CD4-positive, alpha-beta T cell (primary cell): ENCODE data around the gene FGB. TPM values are rescaled to one million over a fixed set of nuclear protein-coding genes. Genes with fewer than 3 reads are reported as not detected.
"Not testable (repeated sequence)": the region's sequence is repeated elsewhere in the genome, so short reads cannot be mapped to it uniquely, and the experiment has no call there.

ENCODE experiments used
- ATAC-seq: fragments of 200-7000 bp; cut with Tn5 transposase; one replicate; pipeline ENCODE4 v1.10.0; 2022; ENCODE audit warnings: mild to moderate bottlenecking; ENCODE audit not compliant: poor library complexity
- CTCF ChIA-PET: fragments of 350-600 bp; sonication (Branson Sonifier 250); formaldehyde crosslinking; loops from one replicate; lab custom pipeline; 2021; ENCODE audit warnings: antibody characterized with exemption, inconsistent platforms; lab: Charles Lee
- POLR2A ChIA-PET: fragments of 350-600 bp; sonication (Branson Sonifier 250); formaldehyde crosslinking; loops from one replicate; lab custom pipeline; 2021; ENCODE audit warnings: antibody characterized with exemption, inconsistent platforms; lab: Charles Lee
- DNase-seq, 14 experiments: peaks; one replicate each; pipeline ENCODE4 v3.0.0-alpha.2; 2013 to 2020; ENCODE audit warnings: mixed read lengths in 2 of 14
- H3K27ac ChIP-seq, 2 donors: one replicate each; pipeline versions ENCODE4 v1.5.1 to v1.7.0; 2013; ENCODE audit warnings: low read length in 2 of 2, low read depth in 1 of 2, mild to moderate bottlenecking in 1 of 2
- H3K27me3 ChIP-seq, 2 experiments: 1 replicate in 1 of 2; 2 replicates in 1 of 2; pipeline versions ENCODE4 v1.6.1 to v1.7.0; 2013; ENCODE audit warnings: low read length in 2 of 2, control low read depth in 1 of 2, mild to moderate bottlenecking in 1 of 2, moderate library complexity in 1 of 2; ENCODE audit not compliant: insufficient read depth in 2 of 2, control insufficient read depth in 1 of 2
- H3K36me3 ChIP-seq: one replicate; pipeline ENCODE4 v1.6.1; 2013; ENCODE audit warnings: low read length, control low read depth; ENCODE audit not compliant: insufficient read depth
- H3K4me1 ChIP-seq: one replicate; pipeline ENCODE4 v1.6.1; 2013; ENCODE audit warnings: low read length, control low read depth; ENCODE audit not compliant: insufficient read depth
- H3K4me3 ChIP-seq: one replicate; pipeline ENCODE4 v1.5.1; 2013; ENCODE audit warnings: mild to moderate bottlenecking, low read length, moderate library complexity
- H3K9me3 ChIP-seq, 2 experiments: 1 replicate in 1 of 2; 2 replicates in 1 of 2; pipeline versions ENCODE4 v1.6.1 to v1.7.0; 2013; ENCODE audit warnings: low read length in 2 of 2, mild to moderate bottlenecking in 2 of 2, control low read depth in 1 of 2, moderate library complexity in 1 of 2; ENCODE audit not compliant: control insufficient read depth in 1 of 2, insufficient read depth in 1 of 2
- H3K27ac Mint-ChIP-seq: one replicate; pipeline ENCODE4 v1.8.0; 2020; ENCODE audit warnings: mixed read lengths
- H3K27me3 Mint-ChIP-seq: one replicate; pipeline ENCODE4 v1.8.0; 2021; ENCODE audit warnings: mixed read lengths
- H3K36me3 Mint-ChIP-seq: one replicate; pipeline ENCODE4 v1.8.0; 2021; ENCODE audit warnings: low read depth, mixed read lengths
- H3K4me1 Mint-ChIP-seq: one replicate; pipeline ENCODE4 v1.8.0; 2021; ENCODE audit warnings: low read depth, mixed read lengths
- H3K4me3 Mint-ChIP-seq: one replicate; pipeline ENCODE4 v1.8.0; 2020; ENCODE audit warnings: mild to moderate bottlenecking, mixed read lengths
- H3K9me3 Mint-ChIP-seq: one replicate; pipeline ENCODE4 v1.8.0; 2020; ENCODE audit warnings: mixed read lengths
- CTCF ChIP-seq: fragments of 200-600 bp; IDR thresholded peaks from one replicate; pipeline ENCODE4 v1.8.0; 2022; ENCODE audit warnings: antibody characterized with exemption, mild to moderate bottlenecking
- intact Hi-C, 2 experiments: fragments of 100-400 bp; cut with DNase I in 1 of 2; cut with micrococcal nuclease in 1 of 2; formaldehyde crosslinking; loops; one replicate each; pipeline versions ENCODE4 v1.15.1 to v1.9.0; 2023 to 2025; cut with DNase I, micrococcal nuclease
- total RNA-seq, 174 experiments: library from RNA in 2 of 174; stranded (reverse) in 2 of 174; gene quantifications; one replicate each; pipeline ENCODE4 v1.2.3 and lab custom pipeline; 2021 to 2026

The FGB gene
- total RNA-seq, 2 experiments from 2014 or later: not detected

- TF ChIP-seq CTCF: no peak
- no peak for DNase-seq
- no peak within 1 kb of the TSS for H3K4me3 Mint-ChIP-seq
- no peaks in the 10 kb centered on the region for H3K36me3 ChIP-seq
- H3K36me3 Mint-ChIP-seq: no peaks in the 10 kb centered on the region
- H3K4me3 ChIP-seq: no peak within 1 kb of the TSS
- no peak within 1 kb of the TSS for H3K27ac Mint-ChIP-seq
- H3K9me3 ChIP-seq: no peaks in the 10 kb centered on the region
- no peak for ATAC-seq
- intact Hi-C loops: no loop called here
- H3K9me3 Mint-ChIP-seq: no peaks in the 10 kb centered on the region
- POLR2A ChIA-PET: no interaction called here
- H3K4me1 Mint-ChIP-seq: no peaks in the 10 kb centered on the region
- no peak within 1 kb of the TSS for H3K27ac ChIP-seq
- CTCF ChIA-PET: no interaction called here
- no peaks in the 10 kb centered on the region for H3K4me1 ChIP-seq
- H3K27me3 Mint-ChIP-seq: peaks cover 26% of the 10 kb centered on the region
- H3K27me3 ChIP-seq: peaks cover 0 to 9% of the 10 kb centered on the region in 2 experiments
These were observed 27.7 kb downstream of the FGB start, which contains the start of gene FGA for GRCh38 chr4:154590329-154591006. Gene FGA (minus strand): TSS chr4:154590742. CDS start chr4:154590687, 55 bp downstream.

- Mint-ChIP-seq H3K27me3 (peaks cover 28% of the 10 kb centered on the region), H3K4me3 (no peak overlapping the region)
- ATAC-seq: no peak
These were observed 29.1 kb downstream of the FGB start for GRCh38 chr4:154591890-154592289.

DNA sequence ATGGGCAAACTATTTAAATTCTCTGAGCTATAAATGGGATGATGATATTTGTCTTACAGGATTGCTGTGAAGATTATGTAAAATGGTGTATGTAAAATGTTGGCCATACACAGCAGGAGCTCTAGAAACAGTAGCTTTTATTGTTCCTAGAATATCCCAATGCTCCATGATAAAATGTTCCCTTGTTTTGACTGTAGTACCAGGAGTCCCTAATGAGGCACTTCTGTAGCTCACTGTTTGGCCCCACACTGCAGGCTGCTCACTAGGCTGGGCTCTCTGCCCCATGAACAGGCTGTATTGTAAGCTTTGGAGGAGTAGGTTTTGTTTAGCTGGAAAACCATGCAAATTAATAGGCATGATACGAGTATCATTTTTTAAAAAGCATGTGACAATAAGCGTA, 31.1 kb downstream of the FGB start:
- H3K9me3 Mint-ChIP-seq: no peaks in the 10 kb centered on the region
- H3K4me3 ChIP-seq: no peak overlapping the region
- no peaks in the 10 kb centered on the region for H3K9me3 ChIP-seq
- H3K36me3 Mint-ChIP-seq: no peaks in the 10 kb centered on the region
- H3K4me3 Mint-ChIP-seq: no peak overlapping the region
- H3K27me3 Mint-ChIP-seq: peaks cover 25% of the 10 kb centered on the region
- H3K27ac ChIP-seq: no peak overlapping the region
- no peak for DNase-seq
- no peaks in the 10 kb centered on the region for H3K4me1 ChIP-seq
- ChIA-PET CTCF (interaction anchor here (1.9 kb wide), 1 partner anchor 13 kb away, joined by 5 read pairs; no protein-coding TSS in a partner anchor), POLR2A (no interaction called here)
- H3K27ac Mint-ChIP-seq: no peak overlapping the region
- ATAC-seq: no peak
- no peaks in the 10 kb centered on the region for H3K4me1 Mint-ChIP-seq
- no peaks in the 10 kb centered on the region for H3K36me3 ChIP-seq
- intact Hi-C loops: no loop called here
- peaks cover 0 to 9% of the 10 kb centered on the region in 2 experiments for H3K27me3 ChIP-seq
- TF ChIP-seq CTCF: no peak

More at GRCh38 chr4:154591890-154592289, 29.1 kb downstream of the FGB start:
- Mint-ChIP-seq H3K9me3 (no peaks in the 10 kb centered on the region), H3K36me3 (no peaks in the 10 kb centered on the region), H3K27ac (no peak overlapping the region), H3K4me1 (no peaks in the 10 kb centered on the region)
- ChIA-PET POLR2A (no interaction called here), CTCF (interaction anchor here (0.7 kb wide), 1 partner anchor 77 kb away, joined by 3 read pairs; no protein-coding TSS in a partner anchor)
- H3K4me3 ChIP-seq: no peak overlapping the region
- no peaks in the 10 kb centered on the region for H3K9me3 ChIP-seq
- H3K27ac ChIP-seq: no peak overlapping the region
- no peak for DNase-seq
- no peak for TF ChIP-seq CTCF
- peaks cover 0 to 9% of the 10 kb centered on the region in 2 experiments for H3K27me3 ChIP-seq
- H3K36me3 ChIP-seq: no peaks in the 10 kb centered on the region
- no peaks in the 10 kb centered on the region for H3K4me1 ChIP-seq
- intact Hi-C loops: no loop called here

DNA sequence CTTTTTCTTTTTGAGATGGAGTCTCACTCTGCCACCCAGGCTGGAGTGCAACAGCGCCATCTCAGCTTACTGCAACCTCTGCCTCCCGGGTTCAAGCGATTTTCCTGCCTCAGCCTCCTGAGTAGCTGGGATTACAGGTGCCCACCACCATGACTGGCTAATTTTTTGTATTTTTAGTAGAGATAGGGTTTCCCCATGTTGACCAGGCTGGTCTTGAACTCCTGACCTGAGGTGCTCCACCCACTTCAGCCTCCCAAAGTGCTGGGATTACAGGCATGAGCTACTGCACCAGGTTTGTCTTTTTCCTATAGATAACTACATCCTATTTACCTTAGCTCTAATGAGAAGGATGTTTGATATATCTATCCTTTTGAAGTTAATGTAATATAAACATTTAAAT, 31.5 kb downstream of the FGB start:
- H3K4me1 ChIP-seq, H3K36me3 ChIP-seq, DNase-seq, POLR2A ChIA-PET, H3K9me3 ChIP-seq, ATAC-seq, H3K27me3 ChIP-seq, intact Hi-C loops, H3K4me1 Mint-ChIP-seq, H3K4me3 ChIP-seq, H3K9me3 Mint-ChIP-seq, H3K27ac Mint-ChIP-seq, H3K27ac ChIP-seq, H3K36me3 Mint-ChIP-seq, H3K4me3 Mint-ChIP-seq: not testable (repeated sequence)
- CTCF ChIA-PET: interaction anchor here (1.0 to 1.9 kb wide), 2 partner anchors 13 to 25 kb away, joined by 3 to 5 read pairs; no protein-coding TSS in a partner anchor
- peaks cover 25% of the 10 kb centered on the region for H3K27me3 Mint-ChIP-seq
